ENCODE data around the gene MLYCD.

The MLYCD gene

GRCh38 chr16:83895942-83896341 is 3.0 kb upstream of the MLYCD start:
- H3K4me1 ChIP-seq (ENCODE audit: control insufficient read depth, low read length) = peaks cover 14% of the 10 kb centered on the region
- 0 out of 2 replicates have a peak, but pooled peaks cover under 1% of the 10 kb centered on the region for H4K20me1 ChIP-seq (ENCODE audit: control insufficient read depth, insufficient read depth, low read depth, low read length)
- H3K36me3 ChIP-seq (ENCODE audit: control insufficient read depth, low read length) = no peaks in the 10 kb centered on the region
- no peak overlapping the region for H3K4me3 ChIP-seq (ENCODE audit: low read length)
- H3K4me2 ChIP-seq (ENCODE audit: low read length) = no peak overlapping the region
- TF ChIP-seq CTCF (IDR thresholded peaks at IDR 0.05; ENCODE audit: low read depth, low read length, poor library complexity, severe bottlenecking) (no peak), EZH2phosphoT487 (IDR thresholded peaks at IDR 0.05; ENCODE audit: borderline replicate concordance, low read length) (no peak)
- H3K79me2 ChIP-seq (ENCODE audit: control insufficient read depth, low read length) = peaks cover 5% of the 10 kb centered on the region
- H3K9me2 ChIP-seq (replicated peaks; ENCODE audit: control insufficient read depth, low read length) = no peaks in the 10 kb centered on the region
- no peaks in the 10 kb centered on the region for H3F3A ChIP-seq (ENCODE audit: control insufficient read depth, insufficient read depth)
- H3K27ac ChIP-seq (ENCODE audit: low read depth, low read length) = no peak overlapping the region
- H3K27me3 ChIP-seq (ENCODE audit: control insufficient read depth, low read length) = no peaks in the 10 kb centered on the region; the same call in 1 of the 2 replicates
- no peaks in the 10 kb centered on the region for H3K9me3 ChIP-seq (ENCODE audit: control insufficient read depth, insufficient read depth, low read length)

GRCh38 chr16:83899272-83899897 is 470 bp downstream of the MLYCD start:
- no peaks in the 10 kb centered on the region for H3K27me3 ChIP-seq (ENCODE audit: control insufficient read depth, low read length)
- H3K36me3 ChIP-seq (ENCODE audit: control insufficient read depth, low read length) = no peaks in the 10 kb centered on the region
- H4K20me1 ChIP-seq (ENCODE audit: control insufficient read depth, insufficient read depth, low read depth, low read length) = peaks cover 5% of the 10 kb centered on the region; the same call in 1 of the 2 replicates
- TF ChIP-seq EZH2phosphoT487 (IDR thresholded peaks at IDR 0.05; ENCODE audit: borderline replicate concordance, low read length) (no peak), CTCF (IDR thresholded peaks at IDR 0.05; ENCODE audit: low read depth, low read length, poor library complexity, severe bottlenecking) (no peak)
- no peaks in the 10 kb centered on the region for H3F3A ChIP-seq (ENCODE audit: control insufficient read depth, insufficient read depth)
- no peak overlapping the region for H3K27ac ChIP-seq (ENCODE audit: low read depth, low read length)
- peaks cover 5% of the 10 kb centered on the region for H3K79me2 ChIP-seq (ENCODE audit: control insufficient read depth, low read length)
- H3K4me3 ChIP-seq (ENCODE audit: low read length) = peak overlapping the region; percentile 80
- H3K9me2 ChIP-seq (replicated peaks; ENCODE audit: control insufficient read depth, low read length) = no peaks in the 10 kb centered on the region
- H3K4me1 ChIP-seq (ENCODE audit: control insufficient read depth, low read length) = peaks cover 14% of the 10 kb centered on the region
- peak overlapping the region; percentile 97 for H3K4me2 ChIP-seq (ENCODE audit: low read length)
- no peaks in the 10 kb centered on the region for H3K9me3 ChIP-seq (ENCODE audit: control insufficient read depth, insufficient read depth, low read length)

- Histone ChIP-seq H3F3A (ENCODE audit: control insufficient read depth, insufficient read depth) (no peaks in the 10 kb centered on the region), H4K20me1 (ENCODE audit: control insufficient read depth, insufficient read depth, low read depth, low read length) (peaks cover 5% of the 10 kb centered on the region; the same call in 1 of the 2 replicates), H3K9me2 (replicated peaks; ENCODE audit: control insufficient read depth, low read length) (no peaks in the 10 kb centered on the region), H3K4me1 (ENCODE audit: control insufficient read depth, low read length) (peaks cover 14% of the 10 kb centered on the region), H3K27ac (ENCODE audit: low read depth, low read length) (no peak overlapping the region), H3K4me2 (ENCODE audit: low read length) (peak overlapping the region; percentile 97), H3K36me3 (ENCODE audit: control insufficient read depth, low read length) (no peaks in the 10 kb centered on the region), H3K79me2 (ENCODE audit: control insufficient read depth, low read length) (peaks cover 5% of the 10 kb centered on the region), H3K27me3 (ENCODE audit: control insufficient read depth, low read length) (no peaks in the 10 kb centered on the region), H3K9me3 (ENCODE audit: control insufficient read depth, insufficient read depth, low read length) (no peaks in the 10 kb centered on the region), H3K4me3 (ENCODE audit: low read length) (peak overlapping the region; percentile 80)
- TF ChIP-seq CTCF (IDR thresholded peaks at IDR 0.05; ENCODE audit: low read depth, low read length, poor library complexity, severe bottlenecking) (no peak), EZH2phosphoT487 (IDR thresholded peaks at IDR 0.05; ENCODE audit: borderline replicate concordance, low read length) (no peak)
Observed at GRCh38 chr16:83899978-83900377, 1.1 kb downstream of the MLYCD start.

Data from DOHH2 (cell line).